A549 (cell line): ENCODE measurements around the gene WDSUB1.

Experiments used
- CEBPB ChIP-seq, 2 experiments: fragments of >200 bp in 1 of 2; sonication (Bioruptor Twin) in 1 of 2; formaldehyde crosslinking in 1 of 2; IDR thresholded peaks; 2 replicates each; pipeline ENCODE4 v1.6.1; 2012 to 2016
- CHD4 ChIP-seq: fragments of 200-600 bp; sonication (generic); IDR thresholded peaks from 2 replicates; pipeline ENCODE4 v1.6.1; 2016; ENCODE audit warnings: antibody characterized with exemption, mild to moderate bottlenecking, borderline replicate concordance
- CTCF ChIP-seq: fragments of >200 bp; sonication (Bioruptor Twin); formaldehyde crosslinking; IDR thresholded peaks from 3 replicates; pipeline ENCODE4 v1.5.1; 2016
- ESRRA ChIP-seq: fragments of 150-350 bp; IDR thresholded peaks from 2 replicates; pipeline ENCODE4 v1.6.1; 2014; ENCODE audit warnings: mild to moderate bottlenecking, low read length, borderline replicate concordance
- FOSL2 ChIP-seq, 2 experiments: fragments of 450-650 bp in 1 of 2; fragments of >200 bp in 1 of 2; sonication (Bioruptor Twin) in 1 of 2; formaldehyde crosslinking; IDR thresholded peaks; 2 replicates each; pipeline versions ENCODE4 v1.5.0 to v1.6.1; 2016 to 2020; ENCODE audit warnings: mild to moderate bottlenecking in 1 of 2, moderate library complexity in 1 of 2
- HDAC2 ChIP-seq: fragments of 200-600 bp; sonication (generic); IDR thresholded peaks from 2 replicates; pipeline ENCODE4 v1.6.1; 2016
- JUNB ChIP-seq: fragments of >200 bp; sonication (Bioruptor Twin); formaldehyde crosslinking; IDR thresholded peaks from 2 replicates; pipeline ENCODE4 v1.6.1; 2016
- RCOR1 ChIP-seq: fragments of 150-350 bp; IDR thresholded peaks from 2 replicates; pipeline ENCODE4 v1.6.1; 2014; ENCODE audit warnings: antibody characterized with exemption, low read length, low read depth
- SMC3 ChIP-seq: fragments of >200 bp; sonication (Bioruptor Twin); formaldehyde crosslinking; IDR thresholded peaks from 3 replicates; pipeline ENCODE4 v1.6.1; 2018; ENCODE audit warnings: inconsistent platforms

- TF ChIP-seq ESRRA, result no peak
- no peak for TF ChIP-seq FOSL2 (IDR thresholded peaks at IDR 0.05)
- no peak for TF ChIP-seq FOSL2 (CRISPR knock-in tag; IDR thresholded peaks at IDR 0.05)
- no peak for TF ChIP-seq CTCF
- no peak for TF ChIP-seq RCOR1
- no peak for TF ChIP-seq CEBPB (IDR thresholded peaks at IDR 0.05)
- TF ChIP-seq HDAC2, result no peak
- no peak for TF ChIP-seq SMC3
- TF ChIP-seq JUNB, result no peak
- no peak for TF ChIP-seq CHD4
Measured at GRCh38 chr2:159234868-159235267, 51.6 kb downstream of the WDSUB1 start.
